ENCODE data around the gene AUP1. TPM values are rescaled to one million over a fixed set of nuclear protein-coding genes. Genes with fewer than 3 reads are reported as not detected.

Gene AUP1
- total and polyA plus RNA-seq, 2 of the 4 experiments (the other 2 are of a cell fraction) = 47.5 to 100.0 TPM

DNA sequence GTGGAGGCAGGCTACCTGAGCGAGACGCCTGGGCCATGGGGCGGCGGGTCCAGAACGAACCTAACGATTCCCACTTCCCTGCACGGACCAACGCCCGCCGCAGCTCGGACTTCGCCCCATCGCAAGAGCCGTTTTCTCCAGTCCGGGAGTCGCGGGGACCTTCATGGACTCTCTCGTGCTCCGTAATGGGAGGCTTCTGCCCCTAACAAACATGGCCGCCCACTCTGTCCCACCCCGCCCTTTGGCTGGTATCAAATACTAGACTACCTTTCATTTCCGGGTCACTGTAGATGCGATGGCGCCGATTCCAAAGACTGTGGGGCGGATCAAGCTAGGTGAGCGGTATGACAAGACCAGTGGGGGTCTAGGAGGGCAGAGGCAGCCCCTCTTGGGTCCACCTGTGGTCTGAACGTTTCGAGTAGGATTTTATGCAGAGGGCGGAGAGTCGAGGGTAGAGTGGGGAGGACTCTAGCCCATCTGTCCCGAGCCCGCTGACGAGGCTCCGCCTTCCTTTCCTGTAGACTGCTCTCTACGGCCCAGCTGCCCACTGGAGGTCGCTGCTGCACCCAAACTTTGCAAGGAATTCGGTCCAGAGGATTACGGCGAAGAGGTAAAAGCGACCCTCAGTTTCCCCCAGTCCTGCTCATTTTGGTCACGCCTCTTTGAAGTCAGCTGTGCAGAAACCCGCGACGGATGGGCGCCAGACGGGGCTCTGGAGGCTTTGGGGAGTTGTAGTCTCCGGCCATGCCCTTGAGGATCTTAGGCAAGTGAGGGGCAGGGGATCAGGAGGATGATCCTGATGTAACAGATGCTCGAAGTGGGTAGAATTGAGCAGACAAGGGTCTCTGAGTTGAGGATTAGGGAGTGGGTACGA lies 46.5 kb downstream of the AUP1 start, which contains the start of the genes CCDC142 and TTC31:
Gene CCDC142, minus strand, starts transcription at position 198 of the 874 bp plus-strand sequence. Its CDS starts 161 bp downstream, at position 37.
Gene TTC31, plus strand, starts transcription at position 281 of the 874 bp plus-strand sequence. Its CDS starts 15 bp downstream, at position 296.
- POLR2A ChIA-PET (ENCODE audit: unreplicated experiment) = interaction anchor here (1.1 to 1.4 kb wide), 2 partner anchors 21 to 24 kb away, joined by 3 to 5 read pairs; partner anchors contain the start of gene WBP1
- no TSS peak for BruUV-seq (replicated peaks)
- dilution Hi-C loops (cut with HindIII; ENCODE audit: low sequenced_read_pairs, unreplicated experiment) = no loop called here
- TF ChIP-seq SMC3 (IDR thresholded peaks at IDR 0.05; ENCODE audit: low read depth, low read length) (peak; percentile 88), BHLHE40 (IDR thresholded peaks at IDR 0.05; ENCODE audit: low read depth, low read length) (0 out of 2 replicates have a peak, but pooled peaks have one; percentile 21), RCOR1 (IDR thresholded peaks at IDR 0.05; ENCODE audit: insufficient replicate concordance, low read length) (peak; percentile 20), FOS (IDR thresholded peaks at IDR 0.05; ENCODE audit: low read depth, low read length) (no peak), RAD21 (IDR thresholded peaks at IDR 0.05; ENCODE audit: low read length) (peak; percentile 75), CHD1 (IDR thresholded peaks at IDR 0.05; ENCODE audit: low read depth, low read length) (no peak), ELK1 (IDR thresholded peaks at IDR 0.05; ENCODE audit: borderline replicate concordance, low read depth, low read length) (no peak), MAFK (IDR thresholded peaks at IDR 0.05; ENCODE audit: low read depth, low read length) (0 out of 2 replicates have a peak, but pooled peaks have one; percentile 5), MXI1 (IDR thresholded peaks at IDR 0.05; ENCODE audit: borderline replicate concordance, low read depth, low read length) (peak; percentile 31; the same call in 1 of the 2 replicates), RFX5 (IDR thresholded peaks at IDR 0.05; ENCODE audit: low read depth, low read length) (no peak), CEBPB (IDR thresholded peaks at IDR 0.05; ENCODE audit: low read depth, low read length) (no peak), MAZ (IDR thresholded peaks at IDR 0.05; ENCODE audit: borderline replicate concordance, low read depth, low read length) (peak; percentile 81; the same call in 1 of the 2 replicates)
- TF ChIP-seq, protein P1, sequence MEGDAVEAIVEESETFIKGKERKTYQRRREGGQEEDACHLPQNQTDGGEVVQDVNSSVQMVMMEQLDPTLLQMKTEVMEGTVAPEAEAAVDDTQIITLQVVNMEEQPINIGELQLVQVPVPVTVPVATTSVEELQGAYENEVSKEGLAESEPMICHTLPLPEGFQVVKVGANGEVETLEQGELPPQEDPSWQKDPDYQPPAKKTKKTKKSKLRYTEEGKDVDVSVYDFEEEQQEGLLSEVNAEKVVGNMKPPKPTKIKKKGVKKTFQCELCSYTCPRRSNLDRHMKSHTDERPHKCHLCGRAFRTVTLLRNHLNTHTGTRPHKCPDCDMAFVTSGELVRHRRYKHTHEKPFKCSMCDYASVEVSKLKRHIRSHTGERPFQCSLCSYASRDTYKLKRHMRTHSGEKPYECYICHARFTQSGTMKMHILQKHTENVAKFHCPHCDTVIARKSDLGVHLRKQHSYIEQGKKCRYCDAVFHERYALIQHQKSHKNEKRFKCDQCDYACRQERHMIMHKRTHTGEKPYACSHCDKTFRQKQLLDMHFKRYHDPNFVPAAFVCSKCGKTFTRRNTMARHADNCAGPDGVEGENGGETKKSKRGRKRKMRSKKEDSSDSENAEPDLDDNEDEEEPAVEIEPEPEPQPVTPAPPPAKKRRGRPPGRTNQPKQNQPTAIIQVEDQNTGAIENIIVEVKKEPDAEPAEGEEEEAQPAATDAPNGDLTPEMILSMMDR (conservative IDR thresholded peaks at IDR 0.05; ENCODE audit: low read depth, low read length) = peak; percentile 90

More for the DNA sequence above, 46.5 kb downstream of the AUP1 start, which contains the start of the genes CCDC142 and TTC31:
- Histone ChIP-seq H3K4me1 (ENCODE audit: control insufficient read depth, insufficient read depth, low read length) (peaks cover 13% of the 10 kb centered on the region), H3K9me1 (ENCODE audit: insufficient read depth, low read length) (peaks cover 7% of the 10 kb centered on the region; the same call in 1 of the 2 replicates), H3K27me3 (ENCODE audit: control insufficient read depth, insufficient read depth, low read length) (no peaks in the 10 kb centered on the region), H3K4me3 (ENCODE audit: insufficient read depth, low read depth, low read length) (peak within 1 kb of the TSS; percentile 80), H4K5ac (ENCODE audit: low read depth, low read length) (peak within 1 kb of the TSS; percentile 97), H4K91ac (ENCODE audit: insufficient read depth, low read depth, low read length) (peak within 1 kb of the TSS; percentile 99), H4K20me1 (ENCODE audit: insufficient read depth, low read length) (peaks cover 3% of the 10 kb centered on the region; the same call in 1 of the 2 replicates), H3K9ac (ENCODE audit: low read depth, low read length) (peak within 1 kb of the TSS; percentile 89), H3K4me2 (ENCODE audit: low read depth, low read length) (peak within 1 kb of the TSS; percentile 97), H3K56ac (ENCODE audit: extremely low read depth, insufficient read depth, low read length) (peak within 1 kb of the TSS; percentile 95), H3K4ac (ENCODE audit: low read depth, low read length) (peak within 1 kb of the TSS; percentile 97), H2BK20ac (ENCODE audit: low read depth, low read length) (peak within 1 kb of the TSS; percentile 93), H2BK120ac (ENCODE audit: low read depth, low read length) (peak within 1 kb of the TSS; percentile 98), H2BK15ac (ENCODE audit: low read depth, low read length) (peak within 1 kb of the TSS; percentile 99; the same call in 2 of the 3 replicates), H2AFZ (replicated peaks; ENCODE audit: low read length, poor library complexity) (peak within 1 kb of the TSS; percentile 100), H3K14ac (replicated peaks; ENCODE audit: low read depth, low read length) (peak within 1 kb of the TSS; percentile 99), H2AK9ac (replicated peaks; ENCODE audit: low read depth, low read length, poor library complexity) (peak within 1 kb of the TSS; percentile 99), H3K23ac (ENCODE audit: low read depth, low read length) (peak within 1 kb of the TSS; percentile 98), H3K27ac (ENCODE audit: insufficient read depth, low read length) (peak within 1 kb of the TSS; percentile 91), H4K8ac (ENCODE audit: low read depth in 2 of 2, low read length in 2 of 2) (peak within 1 kb of the TSS; percentile 79 to 100), H3K36me3 (ENCODE audit: control insufficient read depth, insufficient read depth, low read length) (peaks cover 7% of the 10 kb centered on the region), H2BK5ac (ENCODE audit: low read depth, low read length, poor library complexity, severe bottlenecking) (peak within 1 kb of the TSS; percentile 92), H3K18ac (ENCODE audit: low read depth, low read length) (peak within 1 kb of the TSS; percentile 87), H3K79me1 (ENCODE audit: low read depth in 1 of 2, low read length in 2 of 2) (peaks cover 24 to 63% of the 10 kb centered on the region in 2 experiments), H3K9me3 (ENCODE audit: control insufficient read depth, insufficient read depth, low read length) (no peaks in the 10 kb centered on the region), H2AK5ac (ENCODE audit: low read depth, low read length) (peak within 1 kb of the TSS; percentile 73)
- CTCF ChIA-PET = interaction anchor here (0.6 to 3.4 kb wide), 6 partner anchors 14 to 106 kb away, joined by 3 to 17 read pairs (median 4); no protein-coding TSS in a partner anchor
- in situ Hi-C loops (cut with MboI; ENCODE audit: low sequenced_read_pairs) = loop anchor here (5.0 to 25.0 kb wide), 2 partner anchors 94 to 379 kb away; no protein-coding TSS in a partner anchor
- intact Hi-C loops (cut with micrococcal nuclease) = loop anchor here (1.0 kb wide), 3 partner anchors 29 to 104 kb away; partner anchors contain the start of genes AUP1 and HTRA2
- 0% methylated on average over 13 of the region's 50 CpGs; no CpG with 5 or more reads in 1 of the 2 experiments for WGBS, 2 experiments (ENCODE audit: extremely low coverage in 2 of 2, insufficient read length in 1 of 2)
- ATAC-seq (ENCODE audit: low read depth) (peak; percentile 93), DNase-seq (peak; percentile 93)

All from IMR-90 (cell line).